CD4-positive, alpha-beta T cell treated with Interleukin-17A for 1 hour (primary cell): Measurements from ENCODE around the gene MYL5.
"Not testable (repeated sequence)": the region's sequence is repeated elsewhere in the genome, so short reads cannot be mapped to it uniquely, and the experiment has no call there.

Experiments
- DNase-seq: peaks from one replicate; pipeline ENCODE4 v3.0.0-alpha.2; 2020

The MYL5 gene

GRCh38 chr4:674172-675035 lies at the start of gene MYL5, which contains the start of gene ATP5ME:
TSS of gene MYL5 (plus strand) at chr4:674542. CDS start at chr4:678027, 3,485 bp downstream.
TSS of gene ATP5ME (minus strand) at chr4:674276. CDS start at chr4:674247, 29 bp downstream.
- DNase-seq = peak; percentile 97

GRCh38 chr4:624705-625590 lies 49.4 kb upstream of the MYL5 start, which contains the start of gene PDE6B:
TSS of gene PDE6B (plus strand) at chr4:625573. CDS start at chr4:625627, 54 bp downstream.
- DNase-seq = no peak

GRCh38 chr4:625631-626161 lies 48.6 kb upstream of the MYL5 start:
- DNase-seq = no peak

- no peak for DNase-seq
Measured at GRCh38 chr4:626201-627091, 47.9 kb upstream of the MYL5 start.

GRCh38 chr4:627347-628125 lies 46.8 kb upstream of the MYL5 start:
- DNase-seq = no peak

- no peak for DNase-seq
Measured at GRCh38 chr4:628311-628741, 46.0 kb upstream of the MYL5 start.

- no peak for DNase-seq
Measured at GRCh38 chr4:628821-629635, 45.3 kb upstream of the MYL5 start.

- DNase-seq = no peak
Measured at GRCh38 chr4:629636-629914, 44.8 kb upstream of the MYL5 start.

GRCh38 chr4:629915-630641 lies 44.3 kb upstream of the MYL5 start:
- no peak for DNase-seq

- DNase-seq = no peak
Measured at GRCh38 chr4:630656-631055, 43.7 kb upstream of the MYL5 start.

- DNase-seq = no peak
Measured at GRCh38 chr4:632196-632790, 42.0 kb upstream of the MYL5 start.

GRCh38 chr4:632926-633325 lies 41.4 kb upstream of the MYL5 start:
- no peak for DNase-seq

GRCh38 chr4:633406-633805 lies 40.9 kb upstream of the MYL5 start:
- DNase-seq = no peak

GRCh38 chr4:633976-634598 lies 40.3 kb upstream of the MYL5 start:
- no peak for DNase-seq

- no peak for DNase-seq
Measured at GRCh38 chr4:634599-634985, 39.8 kb upstream of the MYL5 start.

- DNase-seq = not testable (repeated sequence)
Measured at GRCh38 chr4:635066-635835, 39.1 kb upstream of the MYL5 start.

- DNase-seq = no peak
Measured at GRCh38 chr4:635851-636627, 38.3 kb upstream of the MYL5 start.
